Natural killer cell (primary cell): ENCODE measurements around the gene KLHL8. TPM values are rescaled to one million over a fixed set of nuclear protein-coding genes. Genes with fewer than 3 reads are reported as not detected.

ENCODE experiments used
- ATAC-seq, 3 donors: fragments of 150-1000 bp in 2 of 3; fragments of 200-7000 bp in 1 of 3; cut with Tn5 transposase; 1 replicate in 1 of 3; 2 replicates in 2 of 3; pipeline ENCODE4 v1.10.0; 2021; ENCODE audit warnings: mild to moderate bottlenecking in 2 of 3, moderate library complexity in 2 of 3
- DNase-seq, 2 donors: peaks; one replicate each; pipeline versions ENCODE4 v3.0.0 to v3.0.0-alpha.2; 2013 to 2021; ENCODE audit warnings: mixed read lengths in 1 of 2
- H3K27ac ChIP-seq: one replicate; pipeline ENCODE4 v1.5.1; 2013; ENCODE audit warnings: mild to moderate bottlenecking, low read length
- H3K27me3 ChIP-seq: one replicate; pipeline ENCODE4 v1.6.1; 2013; ENCODE audit warnings: low read length; ENCODE audit not compliant: control insufficient read depth, insufficient read depth
- H3K36me3 ChIP-seq: one replicate; pipeline ENCODE4 v1.6.1; 2013; ENCODE audit warnings: low read length; ENCODE audit not compliant: control insufficient read depth, insufficient read depth
- H3K4me1 ChIP-seq: one replicate; pipeline ENCODE4 v1.6.1; 2013; ENCODE audit warnings: low read length; ENCODE audit not compliant: control insufficient read depth, insufficient read depth
- H3K4me3 ChIP-seq: one replicate; pipeline ENCODE4 v1.5.1; 2013; ENCODE audit warnings: low read length
- H3K9me3 ChIP-seq: one replicate; pipeline ENCODE4 v1.6.1; 2013; ENCODE audit warnings: low read length; ENCODE audit not compliant: control insufficient read depth, insufficient read depth
- H3K27ac Mint-ChIP-seq, 2 donors: one replicate each; pipeline ENCODE4 v1.8.0; 2022; ENCODE audit warnings: mild to moderate bottlenecking in 2 of 2, mixed read lengths in 2 of 2, moderate library complexity in 1 of 2
- H3K27me3 Mint-ChIP-seq, 2 donors: one replicate each; pipeline ENCODE4 v1.8.0; 2022; ENCODE audit warnings: low read depth in 2 of 2, mixed read lengths in 2 of 2
- H3K36me3 Mint-ChIP-seq: one replicate; pipeline ENCODE4 v1.8.0; 2022; ENCODE audit warnings: mixed read lengths
- H3K4me1 Mint-ChIP-seq, 2 donors: one replicate each; pipeline ENCODE4 v1.8.0; 2022; ENCODE audit warnings: mixed read lengths in 2 of 2
- H3K4me3 Mint-ChIP-seq: one replicate; pipeline ENCODE4 v1.8.0; 2022; ENCODE audit warnings: mild to moderate bottlenecking, moderate library complexity, mixed read lengths
- H3K9me3 Mint-ChIP-seq, 2 donors: one replicate each; pipeline ENCODE4 v1.8.0; 2022; ENCODE audit warnings: mixed read lengths in 2 of 2
- WGBS: methylation state at CpG from one replicate; pipeline ENCODE4 v1.1.7; 2013; ENCODE audit warnings: missing lambda C conversion rate; ENCODE audit not compliant: insufficient coverage; 5-methylcytosine and 5-hydroxymethylcytosine counted together
- intact Hi-C: fragments of 100-400 bp; cut with micrococcal nuclease; formaldehyde crosslinking; loops from one replicate; pipeline ENCODE4 v1.14.2; 2022
- total RNA-seq, 4 donors: library from RNA; stranded (reverse); fragments of 120-200 nt in 1 of 4; gene quantifications; one replicate each; pipeline versions ENCODE4 v1.2.3 to v1.2.4, GENCODE V29; 2013 to 2022
- TF ChIP-seq, protein P1 (sequence below): fragments of 200-600 bp; IDR thresholded peaks from one replicate; pipeline ENCODE4 v1.8.0; 2022; ENCODE audit warnings: antibody characterized with exemption

KLHL8 gene
- total RNA-seq, 3 donors from 2014 or later (not counting 1 experiment from before 2014, with no cell fraction given) = 8.3 to 11.2 (median 9.1) TPM

DNA sequence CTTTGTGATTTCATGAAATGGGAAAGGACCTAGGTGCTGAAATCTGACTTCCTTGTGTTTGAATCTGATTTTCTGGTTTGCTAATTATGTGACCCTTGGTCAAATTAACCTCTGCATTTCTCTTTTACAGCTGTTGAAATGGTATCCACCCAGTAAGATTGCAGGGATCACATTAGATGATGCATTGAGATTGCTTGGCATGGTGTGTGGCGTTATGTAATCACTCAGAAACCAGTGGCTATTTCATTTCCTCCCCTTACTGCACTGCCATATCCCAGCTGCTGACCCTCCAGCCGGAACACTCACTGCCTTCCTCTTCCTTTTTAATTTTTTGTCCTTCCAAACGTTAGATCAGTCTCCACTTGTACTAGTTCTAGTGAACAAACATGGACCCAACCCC lies 79.0 kb downstream of the KLHL8 start:
- Histone ChIP-seq H3K27me3 (no peaks in the 10 kb centered on the region), H3K27ac (no peak overlapping the region), H3K4me1 (no peaks in the 10 kb centered on the region), H3K36me3 (peaks cover 30% of the 10 kb centered on the region), H3K4me3 (no peak overlapping the region), H3K9me3 (no peaks in the 10 kb centered on the region)
- intact Hi-C loops = no loop called here
- no peaks in the 10 kb centered on the region for H3K27me3 Mint-ChIP-seq
- H3K9me3 Mint-ChIP-seq = no peaks in the 10 kb centered on the region
- DNase-seq (no peak), ATAC-seq (no peak)
- 89% methylated on average over 2 of the region's 3 CpGs for WGBS
- peaks cover 15% of the 10 kb centered on the region for H3K36me3 Mint-ChIP-seq
- no peak overlapping the region for H3K27ac Mint-ChIP-seq
- TF ChIP-seq, protein P1, sequence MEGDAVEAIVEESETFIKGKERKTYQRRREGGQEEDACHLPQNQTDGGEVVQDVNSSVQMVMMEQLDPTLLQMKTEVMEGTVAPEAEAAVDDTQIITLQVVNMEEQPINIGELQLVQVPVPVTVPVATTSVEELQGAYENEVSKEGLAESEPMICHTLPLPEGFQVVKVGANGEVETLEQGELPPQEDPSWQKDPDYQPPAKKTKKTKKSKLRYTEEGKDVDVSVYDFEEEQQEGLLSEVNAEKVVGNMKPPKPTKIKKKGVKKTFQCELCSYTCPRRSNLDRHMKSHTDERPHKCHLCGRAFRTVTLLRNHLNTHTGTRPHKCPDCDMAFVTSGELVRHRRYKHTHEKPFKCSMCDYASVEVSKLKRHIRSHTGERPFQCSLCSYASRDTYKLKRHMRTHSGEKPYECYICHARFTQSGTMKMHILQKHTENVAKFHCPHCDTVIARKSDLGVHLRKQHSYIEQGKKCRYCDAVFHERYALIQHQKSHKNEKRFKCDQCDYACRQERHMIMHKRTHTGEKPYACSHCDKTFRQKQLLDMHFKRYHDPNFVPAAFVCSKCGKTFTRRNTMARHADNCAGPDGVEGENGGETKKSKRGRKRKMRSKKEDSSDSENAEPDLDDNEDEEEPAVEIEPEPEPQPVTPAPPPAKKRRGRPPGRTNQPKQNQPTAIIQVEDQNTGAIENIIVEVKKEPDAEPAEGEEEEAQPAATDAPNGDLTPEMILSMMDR = no peak
- H3K4me1 Mint-ChIP-seq = peaks cover 0 to 7% of the 10 kb centered on the region in 2 donors
- no peak overlapping the region for H3K4me3 Mint-ChIP-seq

DNA sequence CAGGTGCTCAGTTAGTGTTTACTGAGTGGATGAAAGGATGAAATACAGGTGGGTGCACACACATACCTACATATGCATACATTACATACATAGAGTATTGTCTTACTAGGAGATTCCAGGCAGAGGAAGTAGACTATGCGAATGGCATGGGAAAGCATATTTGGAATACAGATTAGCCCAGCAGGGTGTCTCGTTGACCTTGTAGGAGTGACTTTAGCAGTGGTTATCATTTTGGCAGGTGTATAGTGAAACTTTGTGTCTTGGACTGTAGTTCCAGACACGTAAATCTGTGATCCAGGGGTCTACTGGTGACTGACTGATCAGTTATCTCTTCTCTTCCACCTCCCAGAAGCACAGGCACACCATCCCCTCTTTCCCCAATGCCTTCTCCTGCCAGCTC lies 86.3 kb downstream of the KLHL8 start:
- Mint-ChIP-seq H3K27ac (peak overlapping the region in 1 of 2 donors; percentile 58), H3K36me3 (peaks cover 32% of the 10 kb centered on the region), H3K9me3 (no peaks in the 10 kb centered on the region), H3K4me1 (peaks cover 15 to 26% of the 10 kb centered on the region in 2 donors), H3K4me3 (no peak overlapping the region), H3K27me3 (no peaks in the 10 kb centered on the region)
- intact Hi-C loops = no loop called here
- Histone ChIP-seq H3K9me3 (no peaks in the 10 kb centered on the region), H3K4me3 (no peak overlapping the region), H3K27me3 (no peaks in the 10 kb centered on the region), H3K36me3 (peaks cover 68% of the 10 kb centered on the region), H3K27ac (no peak overlapping the region), H3K4me1 (no peaks in the 10 kb centered on the region)
- 100% methylated on average over 3 of the region's 3 CpGs for WGBS
- no peak for ATAC-seq
- DNase-seq = no peak
- TF ChIP-seq, protein P1 = no peak

DNA sequence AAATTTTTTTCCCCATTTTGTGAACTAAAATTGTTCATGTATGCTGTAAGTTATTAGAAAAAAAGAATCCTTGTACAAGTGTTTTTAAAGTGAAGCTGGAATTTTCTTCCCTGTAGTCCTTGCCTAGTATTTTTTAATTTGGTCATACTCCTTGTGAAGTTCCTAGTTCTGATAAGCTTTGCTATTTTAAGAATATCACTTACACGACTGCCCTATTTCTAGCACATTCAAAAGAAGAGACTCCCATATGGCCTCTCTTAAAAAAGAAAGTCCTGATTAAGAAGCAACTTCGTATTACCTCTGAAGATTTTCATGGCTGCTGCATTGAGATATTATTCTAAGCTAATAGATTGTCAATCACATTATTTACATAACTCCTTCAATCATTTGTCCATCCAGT lies 87.2 kb downstream of the KLHL8 start:
- TF ChIP-seq, protein P1 = no peak
- H3K4me1 Mint-ChIP-seq = peaks cover 15 to 26% of the 10 kb centered on the region in 2 donors
- H3K36me3 Mint-ChIP-seq = peaks cover 29% of the 10 kb centered on the region
- no peaks in the 10 kb centered on the region for H3K27me3 Mint-ChIP-seq
- intact Hi-C loops = no loop called here
- H3K4me3 ChIP-seq = no peak overlapping the region
- DNase-seq = no peak
- H3K27ac ChIP-seq = no peak overlapping the region
- no peaks in the 10 kb centered on the region for H3K27me3 ChIP-seq
- H3K9me3 ChIP-seq = no peaks in the 10 kb centered on the region
- no peaks in the 10 kb centered on the region for H3K4me1 ChIP-seq
- H3K36me3 ChIP-seq = peaks cover 71% of the 10 kb centered on the region
- peak overlapping the region in 1 of 2 donors; percentile 0 for H3K27ac Mint-ChIP-seq
- no peak for ATAC-seq
- no peak overlapping the region for H3K4me3 Mint-ChIP-seq
- no peaks in the 10 kb centered on the region for H3K9me3 Mint-ChIP-seq
- 100% methylated on average over 1 of the region's 2 CpGs for WGBS

DNA sequence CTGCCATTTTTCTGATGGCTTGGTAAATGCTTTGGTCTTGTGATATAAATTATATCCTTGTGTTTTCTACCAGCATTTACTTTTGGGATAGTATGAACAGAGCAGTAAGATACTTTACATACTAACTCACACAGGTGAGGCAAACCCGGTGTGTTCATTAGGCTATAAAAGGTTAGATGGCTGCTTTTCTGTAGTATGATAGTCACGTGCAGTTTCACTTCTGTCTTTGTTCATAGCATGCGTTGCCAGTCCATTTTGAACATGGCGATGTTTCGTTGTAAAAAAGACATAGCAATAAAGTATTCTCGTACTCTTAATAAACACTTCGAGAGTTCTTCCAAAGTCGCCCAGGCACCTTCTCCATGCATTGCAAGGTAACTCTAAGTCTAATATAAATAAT lies 88.4 kb downstream of the KLHL8 start:
- TF ChIP-seq, protein P1 = no peak
- H3K4me1 Mint-ChIP-seq = peaks cover 20 to 26% of the 10 kb centered on the region in 2 donors
- Histone ChIP-seq H3K4me3 (no peak overlapping the region), H3K9me3 (no peaks in the 10 kb centered on the region), H3K27ac (no peak overlapping the region), H3K36me3 (peaks cover 78% of the 10 kb centered on the region), H3K4me1 (no peaks in the 10 kb centered on the region), H3K27me3 (no peaks in the 10 kb centered on the region)
- no peak overlapping the region for H3K27ac Mint-ChIP-seq
- H3K27me3 Mint-ChIP-seq = no peaks in the 10 kb centered on the region
- 97% methylated on average over 7 of the region's 8 CpGs for WGBS
- H3K36me3 Mint-ChIP-seq = peaks cover 27% of the 10 kb centered on the region
- no peak for ATAC-seq
- no peak for DNase-seq
- no peaks in the 10 kb centered on the region for H3K9me3 Mint-ChIP-seq
- intact Hi-C loops = no loop called here
- H3K4me3 Mint-ChIP-seq = no peak overlapping the region
